Measurements from ENCODE around the gene ACTL7A.

DNA sequence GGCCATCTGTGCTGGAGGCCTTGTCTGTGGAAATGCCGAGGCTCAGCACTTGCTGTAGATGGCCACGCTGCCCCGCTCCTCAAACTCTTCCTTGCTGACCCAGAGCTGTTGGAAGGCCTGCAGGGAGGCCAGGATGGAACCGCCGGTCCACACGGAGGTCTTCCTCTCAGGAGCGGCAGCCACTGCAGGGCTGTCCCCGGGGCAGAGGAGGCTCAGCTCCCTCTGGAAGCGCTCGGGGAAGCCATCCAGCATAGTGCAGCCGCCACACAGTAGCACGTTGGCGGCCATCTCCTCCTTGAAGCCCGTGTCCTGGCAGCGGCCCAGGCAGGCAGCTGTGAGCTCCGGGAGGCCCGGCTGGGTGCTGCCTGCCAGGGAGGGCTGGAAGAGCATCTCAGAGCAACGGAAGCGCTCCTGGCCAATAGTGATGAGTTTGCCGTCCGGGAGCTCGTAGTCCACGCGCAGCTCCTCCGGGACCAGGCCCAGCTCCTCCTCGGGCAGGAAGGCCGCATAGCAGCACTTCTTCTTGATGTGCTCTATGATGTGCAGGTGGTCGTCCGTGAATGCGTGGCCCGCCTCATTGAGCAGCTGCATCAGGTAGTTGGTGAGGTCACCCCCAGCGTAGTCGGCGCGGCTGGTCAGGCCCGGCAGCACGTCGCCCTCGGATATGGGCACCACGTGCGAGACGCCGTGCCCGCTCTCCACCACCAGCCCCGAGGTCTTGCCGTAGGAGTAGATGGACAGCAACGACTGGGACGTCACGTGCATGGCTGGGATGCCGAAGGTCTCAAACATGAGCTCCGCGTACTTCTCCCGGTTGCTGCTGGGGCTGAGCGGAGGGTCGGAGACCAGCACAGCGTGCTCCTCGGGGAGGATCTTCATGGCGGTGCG, 7.2 kb upstream of the ACTL7A start:
- TF ChIP-seq CTCF (IDR thresholded peaks at IDR 0.05) = no peak
- TF ChIP-seq POLR2A (IDR thresholded peaks at IDR 0.05) = no peak
